Measurements from ENCODE around the gene ZYG11B. TPM values are rescaled to one million over a fixed set of nuclear protein-coding genes. Genes with fewer than 3 reads are reported as not detected.

The ZYG11B gene
- total and polyA plus RNA-seq, 2 of the 13 experiments (the other 11 are each of a cell fraction or from before 2014, with no cell fraction given): 6.9 to 17.9 TPM

GRCh38 chr1:52856026-52856425 is 129.8 kb downstream of the ZYG11B start:
- ATAC-seq (no peak), DNase-seq (ENCODE audit: low spot score) (no peak), FAIRE-seq (no peak)
- BruUV-seq (replicated peaks): no TSS peak
- TF ChIP-seq CERS6 (CRISPR knock-in tag; IDR thresholded peaks at IDR 0.05): no peak
- TF ChIP-seq ZNF253 (CRISPR knock-in tag; IDR thresholded peaks at IDR 0.05; ENCODE audit: borderline replicate concordance): no peak
- no peaks in the 10 kb centered on the region for H4K20me1 ChIP-seq (ENCODE audit: insufficient read depth, low read length)
- 56% methylated on average over 4 of the region's 4 CpGs for WGBS (ENCODE audit: low lambda C conversion rate)
- H3K27me3 ChIP-seq (ENCODE audit: control insufficient read depth in 1 of 2, insufficient read depth in 2 of 2, low read length in 2 of 2): no peaks in the 10 kb centered on the region
- H3K9ac ChIP-seq (ENCODE audit: insufficient read depth, low read depth, low read length): no peak overlapping the region
- ChIA-PET POLR2A (no interaction called here), CTCF (ENCODE audit: low intra/inter-chr PET ratio, low total read pairs) (no interaction called here)
- intact Hi-C loops (cut with micrococcal nuclease; ENCODE audit: unreplicated experiment) (no loop called here), in situ Hi-C loops (cut with HindIII; ENCODE audit: extremely low pct_ligation_motif_present, low pct_unique_long_range_greater_than_20kb) (no loop called here)
- no peaks in the 10 kb centered on the region for H3K4me1 ChIP-seq (ENCODE audit: insufficient read depth, low read length)
- H3K9me3 ChIP-seq (ENCODE audit: low read length): no peaks in the 10 kb centered on the region
- no peak overlapping the region for H3K27ac ChIP-seq (ENCODE audit: extremely low read length, insufficient read depth, low read length)
- no peaks in the 10 kb centered on the region for H3K36me3 ChIP-seq (replicated peaks in 1 of 2; ENCODE audit: control insufficient read depth in 1 of 2, insufficient read depth in 2 of 2, low read length in 2 of 2)
- H3K4me2 ChIP-seq (ENCODE audit: low read depth, low read length): no peak overlapping the region
- H2AFZ ChIP-seq (ENCODE audit: low read length): no peak overlapping the region
- H3K79me2 ChIP-seq (ENCODE audit: insufficient read depth, low read length): no peaks in the 10 kb centered on the region
- no peak overlapping the region for H3K4me3 ChIP-seq (replicated peaks in 1 of 3; ENCODE audit: insufficient read depth in 1 of 3, low read depth in 2 of 3, low read length in 3 of 3)

GRCh38 chr1:52857443-52857842 is 131.2 kb downstream of the ZYG11B start:
- Histone ChIP-seq H3K9ac (ENCODE audit: insufficient read depth, low read depth, low read length) (no peak overlapping the region), H3K9me3 (ENCODE audit: low read length) (no peaks in the 10 kb centered on the region), H3K36me3 (replicated peaks in 1 of 2; ENCODE audit: control insufficient read depth in 1 of 2, insufficient read depth in 2 of 2, low read length in 2 of 2) (no peaks in the 10 kb centered on the region), H3K27ac (ENCODE audit: extremely low read length, insufficient read depth, low read length) (no peak overlapping the region), H3K4me3 (replicated peaks in 1 of 3; ENCODE audit: insufficient read depth in 1 of 3, low read depth in 2 of 3, low read length in 3 of 3) (no peak overlapping the region), H3K4me1 (ENCODE audit: insufficient read depth, low read length) (no peaks in the 10 kb centered on the region), H4K20me1 (ENCODE audit: insufficient read depth, low read length) (no peaks in the 10 kb centered on the region), H3K79me2 (ENCODE audit: insufficient read depth, low read length) (no peaks in the 10 kb centered on the region), H2AFZ (ENCODE audit: low read length) (no peak overlapping the region), H3K27me3 (ENCODE audit: control insufficient read depth in 1 of 2, insufficient read depth in 2 of 2, low read length in 2 of 2) (no peaks in the 10 kb centered on the region), H3K4me2 (ENCODE audit: low read depth, low read length) (no peak overlapping the region)
- WGBS (ENCODE audit: low lambda C conversion rate): 52% methylated on average over 4 of the region's 4 CpGs
- POLR2A ChIA-PET: no interaction called here
- BruUV-seq (replicated peaks): no TSS peak
- TF ChIP-seq FOXC1 (CRISPR knock-in tag; IDR thresholded peaks at IDR 0.05; ENCODE audit: borderline replicate concordance) (no peak), KDM2A (CRISPR knock-in tag; IDR thresholded peaks at IDR 0.05; ENCODE audit: borderline replicate concordance, low read depth) (no peak), TMF1 (CRISPR knock-in tag; IDR thresholded peaks at IDR 0.05; ENCODE audit: low read depth) (no peak), ZNF607 (CRISPR knock-in tag; IDR thresholded peaks at IDR 0.05; ENCODE audit: borderline replicate concordance) (no peak), ZMAT5 (CRISPR knock-in tag; IDR thresholded peaks at IDR 0.05; ENCODE audit: borderline replicate concordance, low read depth) (no peak), ZNF674 (CRISPR knock-in tag; IDR thresholded peaks at IDR 0.05; ENCODE audit: low read depth) (no peak), ZNF430 (CRISPR knock-in tag; IDR thresholded peaks at IDR 0.05) (no peak)
- no peak for DNase-seq (ENCODE audit: low spot score)
- CTCF ChIA-PET (ENCODE audit: low intra/inter-chr PET ratio, low total read pairs): no interaction called here
- in situ Hi-C loops (cut with HindIII; ENCODE audit: extremely low pct_ligation_motif_present, low pct_unique_long_range_greater_than_20kb): no loop called here
- intact Hi-C loops (cut with micrococcal nuclease; ENCODE audit: unreplicated experiment): no loop called here
- ATAC-seq: no peak
- FAIRE-seq: no peak

All from HepG2 (cell line).